SK-N-SH treated with all-trans-retinoic acid at 6 μM for 48 hours (cell line): ENCODE data around the gene SFXN1.

Experiments
- BACH2 ChIP-seq: fragments of 250-450 bp; sonication (Bioruptor Pico); IDR thresholded peaks from 2 replicates; pipeline ENCODE4 v1.9.0; 2021; ENCODE audit warnings: mild to moderate bottlenecking, borderline replicate concordance
- ESRRG ChIP-seq: fragments of 250-450 bp; sonication (Bioruptor Pico); IDR thresholded peaks from 2 replicates; pipeline ENCODE4 v1.6.1; 2021; ENCODE audit warnings: mild to moderate bottlenecking
- PATZ1 ChIP-seq: fragments of 250-450 bp; sonication (Bioruptor Pico); IDR thresholded peaks from 2 replicates; pipeline ENCODE4 v1.8.0; 2020; ENCODE audit warnings: mild to moderate bottlenecking, moderate library complexity, borderline replicate concordance
- PPARA ChIP-seq: fragments of 250-450 bp; sonication (Bioruptor Pico); IDR thresholded peaks from 2 replicates; pipeline ENCODE4 v1.5.0; 2020; ENCODE audit warnings: mild to moderate bottlenecking, borderline replicate concordance
- ZFP3 ChIP-seq: fragments of 250-450 bp; sonication (Bioruptor Pico); IDR thresholded peaks from 2 replicates; pipeline ENCODE4 v1.5.0; 2020; ENCODE audit warnings: mild to moderate bottlenecking, moderate library complexity
- ZNF70 ChIP-seq: fragments of 450-650 bp; formaldehyde crosslinking; IDR thresholded peaks from 2 replicates; pipeline ENCODE4 v1.5.0; 2020; ENCODE audit warnings: mild to moderate bottlenecking, moderate library complexity
- TF ChIP-seq, protein P1 (sequence below): fragments of 250-450 bp; sonication (Bioruptor Pico); IDR thresholded peaks from 2 replicates; pipeline ENCODE4 v1.5.0; 2020; ENCODE audit warnings: mild to moderate bottlenecking, moderate library complexity

- no peak for TF ChIP-seq BACH2 (CRISPR knock-in tag)
- no peak for TF ChIP-seq PATZ1 (CRISPR knock-in tag)
- no peak for TF ChIP-seq PPARA (CRISPR knock-in tag)
- TF ChIP-seq, protein P1, sequence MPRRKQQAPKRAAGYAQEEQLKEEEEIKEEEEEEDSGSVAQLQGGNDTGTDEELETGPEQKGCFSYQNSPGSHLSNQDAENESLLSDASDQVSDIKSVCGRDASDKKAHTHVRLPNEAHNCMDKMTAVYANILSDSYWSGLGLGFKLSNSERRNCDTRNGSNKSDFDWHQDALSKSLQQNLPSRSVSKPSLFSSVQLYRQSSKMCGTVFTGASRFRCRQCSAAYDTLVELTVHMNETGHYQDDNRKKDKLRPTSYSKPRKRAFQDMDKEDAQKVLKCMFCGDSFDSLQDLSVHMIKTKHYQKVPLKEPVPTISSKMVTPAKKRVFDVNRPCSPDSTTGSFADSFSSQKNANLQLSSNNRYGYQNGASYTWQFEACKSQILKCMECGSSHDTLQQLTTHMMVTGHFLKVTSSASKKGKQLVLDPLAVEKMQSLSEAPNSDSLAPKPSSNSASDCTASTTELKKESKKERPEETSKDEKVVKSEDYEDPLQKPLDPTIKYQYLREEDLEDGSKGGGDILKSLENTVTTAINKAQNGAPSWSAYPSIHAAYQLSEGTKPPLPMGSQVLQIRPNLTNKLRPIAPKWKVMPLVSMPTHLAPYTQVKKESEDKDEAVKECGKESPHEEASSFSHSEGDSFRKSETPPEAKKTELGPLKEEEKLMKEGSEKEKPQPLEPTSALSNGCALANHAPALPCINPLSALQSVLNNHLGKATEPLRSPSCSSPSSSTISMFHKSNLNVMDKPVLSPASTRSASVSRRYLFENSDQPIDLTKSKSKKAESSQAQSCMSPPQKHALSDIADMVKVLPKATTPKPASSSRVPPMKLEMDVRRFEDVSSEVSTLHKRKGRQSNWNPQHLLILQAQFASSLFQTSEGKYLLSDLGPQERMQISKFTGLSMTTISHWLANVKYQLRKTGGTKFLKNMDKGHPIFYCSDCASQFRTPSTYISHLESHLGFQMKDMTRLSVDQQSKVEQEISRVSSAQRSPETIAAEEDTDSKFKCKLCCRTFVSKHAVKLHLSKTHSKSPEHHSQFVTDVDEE (CRISPR knock-in tag): no peak
- no peak for TF ChIP-seq ZFP3 (CRISPR knock-in tag)
- no peak for TF ChIP-seq ZNF70
- no peak for TF ChIP-seq ESRRG (CRISPR knock-in tag)
These were observed 15.4 kb downstream of the SFXN1 start for GRCh38 chr5:175493726-175494125.
